ENCODE results near the gene RTF1.
A peak's percentile ranks its signal among the peaks of the same experiment; 100 is the strongest.

RTF1 gene

DNA sequence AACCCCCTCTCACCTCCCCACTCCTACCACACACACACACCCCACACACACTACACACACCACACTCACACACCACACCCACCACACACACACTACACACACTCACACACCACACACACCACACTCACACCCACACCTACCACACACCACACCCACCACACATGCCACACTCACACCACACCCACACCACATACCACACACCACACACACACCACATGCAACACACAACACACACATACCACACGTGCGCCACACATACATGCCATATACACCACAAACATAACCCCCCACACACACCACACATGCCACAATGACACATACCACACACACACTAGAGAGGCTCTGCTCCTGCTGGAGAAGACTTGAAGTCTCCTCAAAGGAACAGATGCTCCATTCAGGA is 70.9 kb downstream of the RTF1 start:
- DNase-seq (ENCODE audit: low spot score) = no peak

DNA sequence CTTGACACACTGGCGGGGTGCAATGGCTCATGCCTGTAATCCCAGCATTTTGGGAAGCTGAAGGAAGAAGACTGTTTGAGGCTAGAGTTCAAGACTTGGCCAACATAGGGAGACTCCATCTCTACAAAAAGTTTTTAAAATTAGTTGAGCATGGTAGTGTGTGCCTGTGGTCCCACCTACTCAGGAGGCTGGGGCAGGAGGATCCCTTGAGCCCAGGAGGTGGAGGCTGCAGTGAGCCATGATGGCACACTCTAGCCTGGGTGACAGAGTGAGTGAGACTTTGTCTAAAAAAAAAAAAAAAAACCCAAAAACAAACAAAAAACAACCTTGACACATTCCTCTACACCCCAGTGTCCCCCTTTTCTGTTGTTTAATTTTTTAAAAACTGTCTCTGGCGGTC is 72.7 kb downstream of the RTF1 start:
- no peak for DNase-seq (ENCODE audit: low spot score)

DNA sequence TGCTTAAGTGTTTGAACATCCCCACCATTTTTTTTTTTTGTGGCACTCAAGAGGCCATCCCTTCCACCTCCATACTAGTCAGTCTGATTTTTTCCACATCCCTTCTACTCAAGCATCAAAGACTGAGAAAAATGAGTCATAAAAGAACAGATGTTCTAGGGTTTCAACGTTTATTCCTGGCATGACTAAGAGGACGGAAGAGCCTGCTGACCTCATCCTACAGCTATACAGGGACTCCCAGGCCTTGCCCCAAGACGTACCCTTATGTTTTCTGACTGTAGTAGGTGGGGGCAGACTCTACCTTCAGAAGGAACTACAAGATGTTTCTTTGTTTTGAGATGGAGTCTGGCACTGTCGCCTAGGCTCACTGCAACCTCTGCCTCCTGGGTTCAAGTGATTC is 73.5 kb downstream of the RTF1 start:
- DNase-seq (ENCODE audit: low spot score) = no peak

DNA sequence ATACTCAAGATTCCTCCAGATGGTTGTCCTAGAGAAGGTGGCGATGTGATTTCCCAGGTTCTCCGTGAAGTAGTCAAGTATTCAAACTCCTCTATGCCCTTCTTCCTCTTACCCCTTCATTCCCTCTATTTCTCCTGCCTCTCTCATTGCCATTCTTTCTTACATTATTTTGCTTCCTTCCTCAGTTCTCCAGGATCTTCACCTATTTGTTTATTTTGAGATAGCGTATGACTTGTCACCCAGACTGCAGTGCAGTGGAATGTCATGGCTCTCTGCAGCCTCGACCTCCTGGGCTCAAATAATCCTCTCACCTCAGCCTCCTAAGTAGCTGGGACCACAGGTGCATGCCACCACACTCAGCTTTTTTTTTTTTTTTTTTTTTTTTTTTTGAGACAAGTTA is 75.0 kb downstream of the RTF1 start:
- DNase-seq (ENCODE audit: low spot score) = no peak

DNA sequence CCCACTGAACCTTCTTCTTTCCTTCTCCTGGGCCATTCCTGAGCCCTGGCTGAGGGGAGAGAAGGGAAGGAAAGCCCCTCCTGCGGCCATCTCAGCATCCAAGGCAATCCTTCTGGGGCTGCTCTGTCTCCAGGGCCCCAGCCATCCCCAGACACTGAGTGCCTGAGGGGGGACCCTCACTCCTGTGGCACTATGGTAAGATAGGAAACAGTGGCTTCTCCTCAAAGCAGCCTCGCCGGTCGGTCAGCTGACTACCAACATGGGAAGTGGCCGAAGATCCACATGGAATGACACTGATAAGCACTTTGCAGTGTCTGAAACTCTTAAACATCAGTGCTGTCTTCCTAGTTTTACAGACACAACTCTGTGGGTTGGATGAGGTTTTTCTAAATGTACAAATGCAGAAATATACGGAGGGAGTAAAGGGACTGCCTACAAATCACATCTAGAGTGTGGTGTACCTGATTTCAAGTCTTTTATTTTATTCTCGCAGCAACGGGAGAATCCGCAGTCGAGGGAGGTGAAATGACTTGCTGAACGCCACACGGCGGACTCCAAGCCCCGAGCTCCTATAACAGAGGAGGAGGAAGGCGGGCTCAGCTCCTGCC is 75.8 kb downstream of the RTF1 start:
- no peak for DNase-seq (ENCODE audit: low spot score)

DNA sequence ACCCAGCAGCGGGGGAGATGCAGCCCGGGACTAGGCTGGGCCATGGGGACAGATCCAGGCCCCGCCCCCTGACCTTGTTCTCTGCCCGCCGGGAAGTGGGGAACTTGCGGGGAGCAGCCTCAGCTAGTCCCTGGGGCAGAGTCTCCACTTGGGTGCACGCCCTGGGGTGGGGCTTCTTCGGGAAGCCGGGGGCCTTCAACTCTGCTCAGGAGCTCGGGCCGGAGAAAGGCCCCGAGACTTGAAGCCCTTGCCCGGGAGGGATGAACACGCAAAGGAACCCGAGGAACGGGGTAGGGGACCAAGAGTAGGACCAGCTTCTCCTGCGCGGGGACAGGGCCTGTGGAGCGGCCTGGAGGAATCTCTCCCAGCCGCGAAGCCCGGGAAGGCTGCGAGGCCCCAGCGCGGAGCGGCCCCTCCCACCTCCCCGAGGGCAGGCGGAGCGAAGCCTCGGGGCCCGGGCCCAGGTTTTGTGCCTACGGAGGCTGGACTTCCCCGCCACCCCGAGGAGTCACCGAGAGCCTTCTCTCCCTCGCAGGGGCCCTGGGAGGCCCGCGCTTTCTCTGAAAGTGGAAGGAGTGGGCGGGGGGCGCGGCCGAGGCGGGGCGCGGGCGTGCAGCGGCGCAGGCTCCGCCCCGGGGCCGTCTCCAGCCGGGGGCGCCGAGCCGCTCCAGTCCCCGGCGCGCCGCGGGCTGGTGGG is 76.5 kb downstream of the RTF1 start, which contains the start of gene ITPKA:
TSS of gene ITPKA (plus strand) at position 670 of the 697 bp plus-strand sequence. CDS start 54 bp downstream, outside the sequence.
- DNase-seq (ENCODE audit: low spot score) = peak; percentile 39

DNA sequence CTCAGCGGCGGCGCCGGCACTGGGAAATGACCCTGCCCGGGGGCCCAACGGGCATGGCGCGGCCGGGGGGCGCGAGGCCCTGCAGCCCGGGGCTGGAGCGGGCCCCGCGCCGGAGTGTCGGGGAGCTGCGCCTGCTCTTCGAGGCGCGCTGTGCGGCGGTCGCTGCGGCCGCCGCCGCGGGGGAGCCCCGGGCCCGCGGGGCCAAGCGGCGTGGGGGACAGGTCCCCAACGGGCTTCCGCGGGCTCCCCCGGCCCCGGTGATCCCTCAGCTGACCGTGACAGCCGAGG is 77.0 kb downstream of the RTF1 start:
- DNase-seq (ENCODE audit: low spot score) = no peak

DNA sequence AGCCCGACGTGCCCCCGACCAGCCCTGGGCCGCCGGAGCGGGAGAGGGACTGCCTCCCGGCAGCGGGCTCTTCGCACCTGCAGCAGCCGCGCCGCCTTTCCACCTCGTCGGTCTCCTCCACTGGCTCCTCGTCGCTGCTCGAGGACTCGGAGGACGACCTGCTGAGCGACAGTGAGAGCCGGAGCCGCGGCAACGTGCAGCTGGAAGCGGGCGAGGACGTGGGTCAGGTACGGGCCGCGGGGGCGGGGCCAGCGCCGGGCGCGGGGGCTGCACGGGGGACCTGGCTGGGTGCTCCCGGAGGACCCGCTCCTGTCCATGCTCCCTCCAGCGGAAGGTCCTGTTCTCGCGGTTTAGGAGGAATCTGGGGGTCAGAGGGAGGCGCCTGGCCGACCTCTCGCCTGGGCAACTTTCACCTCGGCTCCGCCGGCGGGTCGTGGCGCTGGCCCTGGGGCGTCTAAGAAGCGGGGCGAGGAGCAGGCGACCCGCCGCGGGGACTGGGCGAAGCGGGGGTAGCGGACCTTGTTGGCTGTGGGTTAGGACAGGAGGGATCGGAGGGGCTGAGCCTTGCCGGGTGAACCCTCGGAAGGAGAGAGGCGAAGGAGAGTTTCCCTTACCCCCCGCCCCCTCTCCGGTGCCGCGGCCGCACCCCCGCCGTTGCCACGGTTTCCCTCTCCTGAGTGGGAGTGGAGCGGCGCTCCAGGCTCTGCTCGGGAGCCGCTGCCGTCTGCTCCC is 77.5 kb downstream of the RTF1 start:
- DNase-seq (ENCODE audit: low spot score) = no peak

DNA sequence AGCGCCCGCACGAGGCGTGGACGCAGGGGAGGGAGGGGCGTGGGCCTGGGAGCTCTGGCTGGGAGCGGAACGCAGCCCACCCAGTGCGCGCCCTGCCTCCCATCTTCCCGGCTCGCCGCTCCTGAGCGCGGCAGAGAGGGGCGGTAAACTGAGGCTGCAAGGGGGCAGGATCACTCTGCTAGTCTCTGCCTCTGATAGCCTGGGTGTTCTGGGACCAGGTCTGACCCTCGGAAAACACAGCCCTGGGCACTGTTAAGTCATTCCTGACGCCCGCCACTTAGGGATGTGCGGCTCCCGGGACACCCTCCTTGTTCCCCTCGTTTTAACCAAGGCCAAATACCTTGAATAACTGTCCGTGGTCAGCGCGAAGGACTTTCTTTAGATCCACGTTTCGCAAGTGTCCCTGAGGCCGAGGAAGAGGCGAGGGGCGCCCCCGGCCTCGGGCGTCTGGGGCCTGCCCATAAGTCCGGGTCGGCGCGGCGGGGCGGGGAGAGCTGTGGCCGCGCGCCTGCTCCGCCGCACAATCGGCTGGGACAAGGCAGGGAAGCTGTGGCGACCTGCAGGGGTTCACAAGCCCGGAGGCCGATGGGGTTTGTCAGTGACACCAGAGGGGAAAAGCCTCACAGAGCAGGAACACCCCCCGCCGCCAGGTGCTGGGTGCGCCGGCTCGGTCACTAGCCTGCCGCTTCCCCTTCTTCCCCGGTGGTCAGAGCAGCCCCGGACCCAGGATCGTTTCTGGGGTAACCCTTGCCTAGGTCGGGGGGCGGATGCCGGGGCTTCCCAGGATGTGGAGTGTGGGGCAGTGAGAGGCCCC is 78.2 kb downstream of the RTF1 start:
- DNase-seq (ENCODE audit: low spot score) = no peak

DNA sequence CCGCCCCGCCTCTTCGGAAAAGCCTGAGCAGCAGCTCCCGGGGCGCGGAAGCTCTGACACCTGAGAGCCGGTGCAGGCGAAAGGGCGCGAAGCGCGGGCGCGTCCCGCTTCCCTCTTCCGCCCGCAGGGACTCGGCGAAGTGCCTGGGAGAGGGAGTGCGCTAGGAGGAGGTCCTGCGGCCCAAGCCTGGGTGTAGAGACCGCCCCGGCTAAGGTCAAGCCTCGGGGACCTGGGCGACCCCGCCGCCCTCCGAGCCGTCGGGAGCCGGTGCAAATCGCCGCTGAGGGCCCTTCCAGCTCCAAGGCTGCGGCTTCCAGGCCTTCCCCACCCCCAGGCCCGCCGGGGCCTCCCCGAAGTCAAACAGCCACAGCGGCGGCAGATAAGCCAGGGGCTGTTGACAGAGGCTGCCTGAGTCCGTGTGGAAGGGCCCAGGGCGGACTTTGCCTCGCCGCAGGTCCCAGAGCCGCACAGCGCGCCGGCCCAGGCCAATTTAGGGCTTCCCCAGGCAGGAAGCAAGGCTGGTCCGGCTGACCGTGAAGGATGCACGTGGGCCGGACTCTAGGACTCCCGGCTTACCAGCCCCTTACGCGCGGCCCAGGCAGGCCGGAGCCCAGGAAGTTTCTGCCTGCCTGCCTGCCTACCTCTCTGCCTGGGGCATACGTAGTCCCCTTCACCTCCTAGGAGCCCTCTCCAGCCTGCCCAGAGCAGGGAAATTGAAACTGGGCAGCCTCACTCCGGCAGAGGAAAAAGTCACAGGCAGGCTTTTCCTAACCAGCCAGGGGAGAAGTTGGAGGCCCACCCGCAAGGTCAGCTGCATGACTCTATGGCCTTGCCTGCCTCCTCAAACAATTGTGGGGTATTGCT is 79.1 kb downstream of the RTF1 start:
- DNase-seq (ENCODE audit: low spot score) = no peak

DNA sequence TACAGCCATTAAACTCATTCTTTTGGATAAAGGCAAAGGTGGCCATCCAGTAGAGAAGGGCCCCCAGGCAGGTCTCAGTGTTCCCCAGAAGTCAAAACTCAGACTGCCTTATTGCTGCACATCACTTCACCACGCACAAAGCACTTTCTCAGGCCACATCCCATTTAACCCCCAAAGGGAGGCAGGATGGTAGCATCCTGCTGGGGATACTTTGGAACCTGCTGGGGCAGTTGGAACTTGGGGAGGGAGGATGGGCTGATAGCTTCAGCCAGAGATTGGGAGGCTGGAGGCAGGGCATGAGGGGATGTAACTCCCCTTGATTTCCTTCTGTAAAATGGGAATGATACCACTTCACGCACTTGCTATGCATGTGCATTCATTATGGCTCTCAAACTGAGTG is 81.8 kb downstream of the RTF1 start:
- DNase-seq (ENCODE audit: low spot score) = no peak

DNA sequence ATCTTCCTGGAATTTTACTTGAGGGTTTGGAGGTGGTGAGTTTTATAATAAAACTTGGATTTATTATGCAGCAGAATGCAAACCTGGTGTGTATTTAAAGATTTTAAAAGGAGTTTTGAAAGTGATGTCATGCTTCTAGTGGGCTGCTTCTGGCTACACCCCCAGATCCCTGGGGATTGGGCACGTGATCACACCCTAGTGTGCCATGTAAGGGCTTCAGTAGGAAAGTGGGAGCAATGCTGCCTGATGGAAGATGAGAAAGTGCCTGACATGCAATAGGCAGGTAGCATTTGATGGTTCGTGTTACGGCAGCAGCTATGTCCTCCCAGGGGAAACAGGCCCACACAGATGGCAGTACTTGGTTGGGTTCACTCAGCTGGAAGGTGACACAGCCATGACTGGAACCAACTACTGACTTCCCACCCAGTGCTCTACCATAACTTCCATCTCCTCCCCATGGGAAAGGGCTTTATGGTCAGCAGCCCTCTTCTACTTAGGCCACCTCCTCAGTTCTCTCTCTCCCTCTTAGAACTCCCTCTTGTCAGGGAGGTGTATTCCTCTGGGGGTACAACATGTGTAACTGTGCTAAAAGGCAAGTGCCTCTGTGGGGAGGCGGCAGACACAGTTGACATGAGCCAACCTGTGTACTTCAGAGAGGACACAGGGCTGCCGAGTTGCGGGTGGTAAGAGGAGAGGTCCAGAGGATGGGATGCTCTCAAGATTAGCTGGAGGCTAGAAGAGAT is 82.4 kb downstream of the RTF1 start:
- DNase-seq (ENCODE audit: low spot score) = no peak

DNA sequence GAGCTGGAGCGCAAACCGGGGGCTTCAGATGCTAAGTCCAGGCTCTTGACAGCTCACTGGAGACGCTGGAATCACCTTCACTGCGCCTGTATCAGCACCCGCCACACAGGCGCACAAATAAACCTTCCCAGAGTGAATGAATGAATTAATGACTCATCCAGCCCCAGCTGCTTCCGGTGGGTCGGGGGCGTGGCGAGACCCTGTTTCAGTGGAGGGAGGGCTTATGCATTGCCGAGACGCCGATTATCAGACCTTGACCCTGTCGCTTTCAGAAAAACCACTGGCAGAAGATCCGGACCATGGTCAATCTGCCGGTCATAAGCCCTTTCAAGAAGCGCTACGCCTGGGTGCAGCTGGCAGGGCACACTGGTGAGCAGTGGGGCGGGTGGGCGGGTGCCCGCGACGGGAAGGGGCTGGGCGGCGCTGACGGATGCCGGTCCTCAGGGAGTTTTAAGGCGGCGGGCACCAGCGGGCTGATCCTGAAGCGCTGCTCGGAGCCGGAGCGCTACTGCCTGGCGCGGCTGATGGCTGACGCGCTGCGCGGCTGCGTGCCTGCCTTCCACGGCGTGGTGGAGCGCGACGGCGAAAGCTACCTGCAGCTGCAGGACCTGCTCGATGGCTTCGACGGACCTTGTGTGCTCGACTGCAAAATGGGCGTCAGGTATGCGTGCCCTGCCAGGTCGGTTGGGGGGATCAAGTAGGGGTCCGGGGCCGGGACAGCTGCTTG is 84.5 kb downstream of the RTF1 start:
- no peak for DNase-seq (ENCODE audit: low spot score)

DNA sequence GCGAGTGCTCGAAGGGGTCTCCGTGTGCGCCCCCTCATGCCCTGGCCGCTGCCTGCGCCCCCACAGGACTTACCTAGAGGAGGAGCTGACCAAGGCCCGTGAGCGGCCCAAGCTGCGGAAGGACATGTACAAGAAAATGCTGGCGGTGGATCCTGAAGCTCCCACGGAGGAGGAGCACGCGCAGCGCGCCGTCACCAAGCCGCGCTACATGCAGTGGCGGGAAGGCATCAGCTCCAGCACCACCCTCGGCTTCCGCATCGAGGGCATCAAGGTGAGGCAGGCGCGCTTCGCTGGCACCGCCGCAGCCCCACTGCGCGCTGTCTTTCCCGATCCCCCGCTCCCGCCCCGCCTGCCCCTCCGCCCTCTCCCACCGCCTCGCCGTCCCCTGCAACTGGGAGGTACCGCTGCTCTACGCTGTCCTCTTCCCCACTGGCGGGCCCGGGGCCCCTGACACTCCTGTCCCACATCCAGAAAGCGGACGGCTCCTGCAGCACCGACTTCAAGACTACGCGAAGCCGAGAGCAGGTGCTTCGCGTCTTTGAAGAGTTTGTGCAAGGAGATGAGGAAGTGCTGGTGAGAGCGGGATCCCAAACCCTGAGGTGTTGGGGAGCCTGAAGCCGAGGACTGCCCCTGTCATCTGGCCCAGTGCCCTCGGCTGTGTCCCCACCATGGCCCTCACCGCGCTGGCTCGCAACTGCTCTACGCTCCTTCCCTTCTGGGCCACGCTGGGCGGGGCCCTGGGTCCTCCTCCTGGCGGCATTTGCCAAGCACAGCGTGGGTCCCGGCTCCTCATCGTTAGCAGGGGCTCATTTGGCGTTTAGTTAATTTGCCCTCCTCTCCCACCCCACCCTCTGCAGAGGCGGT is 85.3 kb downstream of the RTF1 start:
- no peak for DNase-seq (ENCODE audit: low spot score)

DNA sequence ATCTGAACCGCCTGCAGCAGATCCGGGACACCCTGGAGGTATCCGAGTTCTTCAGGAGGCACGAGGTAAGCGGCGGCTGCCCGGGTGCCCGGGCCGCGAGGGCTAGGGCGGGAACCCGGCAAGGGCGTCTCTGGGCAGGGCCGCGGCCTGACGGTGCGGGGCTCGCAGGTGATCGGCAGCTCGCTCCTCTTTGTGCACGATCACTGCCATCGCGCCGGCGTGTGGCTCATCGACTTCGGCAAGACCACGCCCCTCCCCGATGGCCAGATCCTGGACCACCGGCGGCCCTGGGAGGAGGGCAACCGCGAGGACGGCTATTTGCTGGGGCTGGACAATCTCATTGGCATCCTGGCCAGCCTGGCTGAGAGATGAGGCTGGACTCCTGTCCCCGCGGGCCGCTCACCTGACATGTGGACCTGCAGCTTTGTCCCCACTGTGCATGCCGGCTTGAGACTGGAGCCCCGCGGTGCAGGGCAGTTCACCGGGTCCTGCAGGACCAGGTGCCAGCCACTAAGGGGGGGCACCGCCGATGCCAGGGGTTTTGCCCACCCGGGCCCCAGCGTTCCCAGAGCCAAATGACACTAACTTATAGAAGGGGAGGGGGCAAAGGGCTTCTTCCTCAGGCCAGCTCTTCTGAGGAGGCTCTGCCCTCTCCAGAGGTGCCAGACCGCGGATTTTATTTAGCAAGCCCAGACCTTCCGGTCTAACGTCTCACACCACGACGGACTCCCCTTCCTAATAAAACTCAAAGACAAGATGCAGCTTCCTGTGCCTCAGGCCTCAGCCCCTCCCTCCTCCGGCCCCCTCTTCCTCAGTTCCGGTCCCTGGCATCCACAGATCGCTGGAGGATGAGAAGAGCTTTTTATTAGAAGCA is 86.1 kb downstream of the RTF1 start:
- no peak for DNase-seq (ENCODE audit: low spot score)

DNA sequence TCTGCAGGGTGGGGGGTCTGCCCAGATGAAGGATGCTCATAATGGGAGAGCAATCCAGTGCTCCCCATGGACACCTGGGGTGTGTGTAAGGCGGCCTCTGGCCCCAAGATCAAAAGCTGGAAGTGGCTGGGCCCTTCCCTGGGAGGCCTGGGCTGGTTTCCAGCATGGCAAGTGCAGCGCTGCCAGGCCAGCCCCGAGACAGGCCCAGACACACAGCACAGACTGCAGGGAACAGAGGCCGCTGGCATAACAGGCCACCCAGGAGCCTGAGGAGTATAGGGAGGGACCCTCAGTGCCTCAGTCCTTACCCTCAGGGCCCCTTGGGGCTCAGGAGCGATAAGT is 86.7 kb downstream of the RTF1 start:
- DNase-seq (ENCODE audit: low spot score) = no peak

DNA sequence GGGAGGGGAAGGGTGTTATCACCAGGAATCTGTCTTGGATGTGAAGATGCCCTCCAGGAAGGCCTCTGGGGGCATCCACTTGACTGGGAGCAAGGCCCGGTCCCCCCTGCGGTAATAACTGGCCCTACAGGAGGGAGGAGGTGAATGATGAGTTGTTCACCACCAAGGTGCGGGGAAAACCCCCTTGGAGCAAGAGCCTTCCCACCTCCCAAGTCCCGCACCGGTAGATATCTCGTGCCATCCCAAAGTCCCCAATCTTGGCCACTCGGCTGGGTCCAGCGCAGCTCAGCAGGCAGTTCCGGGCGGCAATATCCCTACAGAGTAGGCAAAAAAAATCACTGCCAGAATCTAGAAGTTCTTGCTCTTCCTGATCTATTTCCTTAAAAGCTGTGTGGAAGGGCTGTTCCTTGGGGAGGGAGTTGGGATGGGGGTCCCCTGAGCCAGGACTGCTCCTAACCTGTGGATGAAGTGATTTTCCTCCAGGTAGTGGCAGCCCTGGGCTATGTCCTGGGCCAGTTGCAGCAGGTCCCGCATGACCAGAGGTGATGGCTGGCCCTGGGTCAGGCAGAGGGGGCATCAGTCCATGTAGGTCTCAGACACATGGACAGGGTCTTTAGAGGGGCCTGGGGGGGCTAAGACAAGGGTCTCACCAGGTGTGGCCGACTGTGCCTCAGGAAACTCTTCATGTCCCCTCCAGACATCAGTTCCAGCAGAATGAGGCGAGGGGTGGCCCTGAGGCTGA is 88.0 kb downstream of the RTF1 start:
- DNase-seq (ENCODE audit: low spot score) = no peak

DNA sequence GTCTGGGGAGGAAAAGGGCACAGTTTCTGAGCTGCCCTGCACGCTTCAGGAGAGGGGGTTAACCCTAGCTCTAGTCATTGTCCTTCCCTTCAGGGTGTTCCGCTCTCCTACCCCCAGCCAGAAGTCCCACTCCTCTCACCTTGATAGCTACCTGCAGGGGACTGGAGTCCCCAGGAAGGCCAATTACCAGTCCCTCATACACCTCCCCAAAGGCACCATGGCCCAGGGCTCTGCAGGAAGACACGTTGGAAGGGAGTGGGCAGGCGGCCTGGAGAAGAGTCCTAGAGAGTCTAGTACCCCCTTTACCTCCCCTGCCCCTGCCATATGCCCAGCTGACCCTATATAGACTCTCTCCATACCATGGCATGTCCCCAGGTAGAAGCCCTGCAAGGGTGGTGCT is 88.9 kb downstream of the RTF1 start:
- no peak for DNase-seq (ENCODE audit: low spot score)

All from globus pallidus (tissue), 1 donor.